GM23338 (cell line): Measurements from ENCODE around the gene GAREM2. TPM values are rescaled to one million over a fixed set of nuclear protein-coding genes. Genes with fewer than 3 reads are reported as not detected.

Experiments used
- ATAC-seq: fragments of 200-7000 bp; cut with Tn5 transposase; 3 replicates; pipeline ENCODE4 v1.9.1; 2020
- DNase-seq: peaks from one replicate; pipeline ENCODE4 v3.0.0-alpha.2; 2015; ENCODE audit warnings: low spot score
- H2AFZ ChIP-seq: fragments of 200-600 bp; sonication (generic); 2 replicates; pipeline ENCODE4 v1.8.0; 2016; ENCODE audit warnings: antibody characterized with exemption, mild to moderate bottlenecking, moderate library complexity
- H3F3A ChIP-seq: fragments of 200-600 bp; sonication (generic); replicated peaks from 2 replicates; pipeline ENCODE4 v1.8.0; 2017; ENCODE audit warnings: antibody characterized with exemption, mixed run types, low read depth
- H3K27ac ChIP-seq: fragments of 200-600 bp; sonication (generic); 2 replicates; pipeline ENCODE4 v1.6.1; 2016; ENCODE audit warnings: low read depth
- H3K27me3 ChIP-seq: fragments of 200-600 bp; sonication (generic); 2 replicates; pipeline ENCODE4 v1.8.0; 2016; ENCODE audit warnings: mild to moderate bottlenecking, mixed run types, moderate library complexity; ENCODE audit not compliant: insufficient read depth
- H3K36me3 ChIP-seq: fragments of 200-600 bp; sonication (generic); 2 replicates; pipeline ENCODE4 v1.8.0; 2016; ENCODE audit warnings: mild to moderate bottlenecking; ENCODE audit not compliant: insufficient read depth
- H3K4me1 ChIP-seq: fragments of 200-600 bp; sonication (generic); 2 replicates; pipeline ENCODE4 v1.8.0; 2016; ENCODE audit warnings: mild to moderate bottlenecking, moderate library complexity; ENCODE audit not compliant: insufficient read depth
- H3K4me2 ChIP-seq: fragments of 200-600 bp; sonication (generic); 2 replicates; pipeline ENCODE4 v1.7.1; 2017; ENCODE audit warnings: mixed run types
- H3K4me3 ChIP-seq: fragments of 200-600 bp; sonication (generic); 2 replicates; pipeline ENCODE4 v1.6.1; 2016; ENCODE audit warnings: mixed run types
- H3K79me2 ChIP-seq: fragments of 200-600 bp; sonication (generic); replicated peaks from 2 replicates; pipeline ENCODE4 v1.8.0; 2017; ENCODE audit warnings: mild to moderate bottlenecking; ENCODE audit not compliant: insufficient read depth
- H3K9me2 ChIP-seq: fragments of 200-600 bp; sonication (generic); 2 replicates; pipeline ENCODE4 v1.8.0; 2017; ENCODE audit not compliant: insufficient read depth
- H4K20me1 ChIP-seq: fragments of 200-600 bp; sonication (generic); replicated peaks from 2 replicates; pipeline ENCODE4 v1.8.0; 2017; ENCODE audit warnings: mild to moderate bottlenecking; ENCODE audit not compliant: insufficient read depth
- H3K27ac Mint-ChIP-seq: 2 replicates; pipeline ENCODE4 v1.8.0; 2020; ENCODE audit warnings: inconsistent platforms, mild to moderate bottlenecking, moderate library complexity, mixed read lengths
- H3K27me3 Mint-ChIP-seq: 3 replicates; pipeline ENCODE4 v1.8.0; 2022; ENCODE audit warnings: low read depth, mild to moderate bottlenecking, moderate library complexity, mixed read lengths, inconsistent platforms; ENCODE audit not compliant: insufficient read depth, poor library complexity
- H3K36me3 Mint-ChIP-seq: 3 replicates; pipeline ENCODE4 v1.8.0; 2021; ENCODE audit warnings: low read depth, mild to moderate bottlenecking, inconsistent platforms, moderate library complexity, mixed read lengths
- H3K4me1 Mint-ChIP-seq: 3 replicates; pipeline ENCODE4 v1.8.0; 2020; ENCODE audit warnings: mild to moderate bottlenecking, inconsistent platforms, mixed read lengths
- H3K4me3 Mint-ChIP-seq: 3 replicates; pipeline ENCODE4 v1.8.0; 2021; ENCODE audit warnings: moderate library complexity, mild to moderate bottlenecking, inconsistent platforms, mixed read lengths
- H3K9me3 Mint-ChIP-seq: 3 replicates; pipeline ENCODE4 v1.8.0; 2020; ENCODE audit warnings: moderate library complexity, mild to moderate bottlenecking, inconsistent platforms, mixed read lengths
- EZH2phosphoT487 ChIP-seq: fragments of 200-600 bp; sonication (generic); IDR thresholded peaks from one replicate; pipeline ENCODE4 v1.8.1; 2018; ENCODE audit warnings: antibody characterized with exemption; ENCODE audit not compliant: unreplicated experiment
- polyA plus RNA-seq: library from polyadenylated mRNA; unstranded; fragments of >200 nt; fragmentation: Nextera tagmentation; extraction: Ambion mirVana; gene quantifications from 2 replicates; pipeline ENCODE4 v1.2.1, GENCODE V29; 2016
- total RNA-seq: library from RNA; depleted of rRNA; stranded (reverse); fragments of >200 nt; shearing (Covaris generic); gene quantifications from 2 replicates; pipeline ENCODE4 v1.2.3, GENCODE V29; 2014
- TF ChIP-seq, protein P1 (sequence below): IDR thresholded peaks from 2 replicates; pipeline ENCODE4 v1.6.1; 2016; ENCODE audit warnings: antibody characterized with exemption
- TF ChIP-seq, protein P2 (sequence below): IDR thresholded peaks from one replicate; pipeline ENCODE4 v1.6.1; 2018; ENCODE audit warnings: antibody characterized with exemption; ENCODE audit not compliant: unreplicated experiment

The GAREM2 gene
- total and polyA plus RNA-seq, 2 experiments from 2014 or later: 3.8 to 23.8 TPM

DNA sequence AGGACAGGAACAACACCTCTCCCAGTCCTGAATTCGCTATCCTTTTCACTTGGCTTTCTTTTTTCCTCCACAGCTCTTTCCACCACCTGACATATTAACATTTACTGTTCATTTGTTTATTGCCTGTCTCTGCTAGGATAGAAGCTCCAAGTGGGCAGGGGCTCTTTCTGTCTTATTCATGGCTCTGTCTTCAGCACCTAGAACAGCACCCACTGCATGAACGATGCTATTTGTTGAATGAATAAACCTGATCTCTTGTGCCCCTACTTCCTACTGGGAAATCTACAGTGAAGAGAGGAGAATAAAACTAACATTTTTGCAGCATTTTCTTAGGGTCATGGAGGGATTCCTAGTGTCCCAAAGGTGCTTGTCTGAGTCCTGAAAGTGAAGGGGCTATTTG is 24.4 kb upstream of the GAREM2 start:
- no peak overlapping the region for H2AFZ ChIP-seq
- no peak overlapping the region for H3K4me3 ChIP-seq
- TF ChIP-seq, protein P1, sequence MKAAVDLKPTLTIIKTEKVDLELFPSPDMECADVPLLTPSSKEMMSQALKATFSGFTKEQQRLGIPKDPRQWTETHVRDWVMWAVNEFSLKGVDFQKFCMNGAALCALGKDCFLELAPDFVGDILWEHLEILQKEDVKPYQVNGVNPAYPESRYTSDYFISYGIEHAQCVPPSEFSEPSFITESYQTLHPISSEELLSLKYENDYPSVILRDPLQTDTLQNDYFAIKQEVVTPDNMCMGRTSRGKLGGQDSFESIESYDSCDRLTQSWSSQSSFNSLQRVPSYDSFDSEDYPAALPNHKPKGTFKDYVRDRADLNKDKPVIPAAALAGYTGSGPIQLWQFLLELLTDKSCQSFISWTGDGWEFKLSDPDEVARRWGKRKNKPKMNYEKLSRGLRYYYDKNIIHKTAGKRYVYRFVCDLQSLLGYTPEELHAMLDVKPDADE: no peak
- TF ChIP-seq, protein P2, sequence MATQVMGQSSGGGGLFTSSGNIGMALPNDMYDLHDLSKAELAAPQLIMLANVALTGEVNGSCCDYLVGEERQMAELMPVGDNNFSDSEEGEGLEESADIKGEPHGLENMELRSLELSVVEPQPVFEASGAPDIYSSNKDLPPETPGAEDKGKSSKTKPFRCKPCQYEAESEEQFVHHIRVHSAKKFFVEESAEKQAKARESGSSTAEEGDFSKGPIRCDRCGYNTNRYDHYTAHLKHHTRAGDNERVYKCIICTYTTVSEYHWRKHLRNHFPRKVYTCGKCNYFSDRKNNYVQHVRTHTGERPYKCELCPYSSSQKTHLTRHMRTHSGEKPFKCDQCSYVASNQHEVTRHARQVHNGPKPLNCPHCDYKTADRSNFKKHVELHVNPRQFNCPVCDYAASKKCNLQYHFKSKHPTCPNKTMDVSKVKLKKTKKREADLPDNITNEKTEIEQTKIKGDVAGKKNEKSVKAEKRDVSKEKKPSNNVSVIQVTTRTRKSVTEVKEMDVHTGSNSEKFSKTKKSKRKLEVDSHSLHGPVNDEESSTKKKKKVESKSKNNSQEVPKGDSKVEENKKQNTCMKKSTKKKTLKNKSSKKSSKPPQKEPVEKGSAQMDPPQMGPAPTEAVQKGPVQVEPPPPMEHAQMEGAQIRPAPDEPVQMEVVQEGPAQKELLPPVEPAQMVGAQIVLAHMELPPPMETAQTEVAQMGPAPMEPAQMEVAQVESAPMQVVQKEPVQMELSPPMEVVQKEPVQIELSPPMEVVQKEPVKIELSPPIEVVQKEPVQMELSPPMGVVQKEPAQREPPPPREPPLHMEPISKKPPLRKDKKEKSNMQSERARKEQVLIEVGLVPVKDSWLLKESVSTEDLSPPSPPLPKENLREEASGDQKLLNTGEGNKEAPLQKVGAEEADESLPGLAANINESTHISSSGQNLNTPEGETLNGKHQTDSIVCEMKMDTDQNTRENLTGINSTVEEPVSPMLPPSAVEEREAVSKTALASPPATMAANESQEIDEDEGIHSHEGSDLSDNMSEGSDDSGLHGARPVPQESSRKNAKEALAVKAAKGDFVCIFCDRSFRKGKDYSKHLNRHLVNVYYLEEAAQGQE: peak; percentile 74
- Mint-ChIP-seq H3K27ac (no peak overlapping the region), H3K36me3 (no peaks in the 10 kb centered on the region), H3K4me3 (no peak overlapping the region), H3K4me1 (peaks cover 3% of the 10 kb centered on the region; the same call in 1 of the 3 replicates), H3K9me3 (no peaks in the 10 kb centered on the region), H3K27me3 (peaks cover 8% of the 10 kb centered on the region)
- H3K4me2 ChIP-seq: no peak overlapping the region
- H3K27ac ChIP-seq: no peak overlapping the region
- H3K36me3 ChIP-seq: no peaks in the 10 kb centered on the region
- DNase-seq: peak; percentile 53
- H3K27me3 ChIP-seq: no peaks in the 10 kb centered on the region
- H3K9me2 ChIP-seq: no peaks in the 10 kb centered on the region
- no peaks in the 10 kb centered on the region for H4K20me1 ChIP-seq
- 0 out of 2 replicates have a peak, but pooled peaks cover 9% of the 10 kb centered on the region for H3F3A ChIP-seq
- peak; percentile 52 for ATAC-seq
- no peaks in the 10 kb centered on the region for H3K79me2 ChIP-seq
- no peaks in the 10 kb centered on the region for H3K4me1 ChIP-seq

DNA sequence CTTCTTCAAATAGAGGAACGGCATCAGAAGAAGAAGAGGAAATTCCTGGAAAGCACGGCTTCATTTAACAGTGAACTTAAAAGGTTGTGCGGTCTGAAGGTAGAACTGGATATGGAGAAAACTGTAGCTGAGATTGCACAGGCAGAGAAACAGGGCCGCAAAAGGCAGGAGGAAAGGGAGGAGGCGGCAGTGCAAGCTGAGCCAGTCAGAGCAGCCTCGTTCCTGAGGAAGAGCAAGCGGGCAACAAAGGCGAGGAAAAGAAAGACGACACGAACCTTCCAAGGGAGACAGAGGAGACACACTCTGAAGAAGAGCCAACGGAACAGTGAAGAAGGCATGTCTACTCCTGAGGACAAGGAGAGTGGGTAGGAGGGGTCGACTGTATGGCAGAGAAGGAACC is 22.6 kb upstream of the GAREM2 start:
- Mint-ChIP-seq H3K9me3 (no peaks in the 10 kb centered on the region), H3K4me3 (no peak overlapping the region), H3K36me3 (no peaks in the 10 kb centered on the region), H3K27ac (no peak overlapping the region), H3K27me3 (peaks cover 5% of the 10 kb centered on the region), H3K4me1 (no peaks in the 10 kb centered on the region)
- DNase-seq (no peak), ATAC-seq (no peak)
- Histone ChIP-seq H3K4me1 (no peaks in the 10 kb centered on the region), H3K9me2 (no peaks in the 10 kb centered on the region), H2AFZ (peak overlapping the region; percentile 78; the same call in 1 of the 2 replicates), H4K20me1 (no peaks in the 10 kb centered on the region), H3K27me3 (no peaks in the 10 kb centered on the region), H3K36me3 (no peaks in the 10 kb centered on the region), H3F3A (no peaks in the 10 kb centered on the region), H3K4me3 (no peak overlapping the region), H3K4me2 (no peak overlapping the region), H3K79me2 (no peaks in the 10 kb centered on the region), H3K27ac (no peak overlapping the region)
- TF ChIP-seq, protein P1: no peak

DNA sequence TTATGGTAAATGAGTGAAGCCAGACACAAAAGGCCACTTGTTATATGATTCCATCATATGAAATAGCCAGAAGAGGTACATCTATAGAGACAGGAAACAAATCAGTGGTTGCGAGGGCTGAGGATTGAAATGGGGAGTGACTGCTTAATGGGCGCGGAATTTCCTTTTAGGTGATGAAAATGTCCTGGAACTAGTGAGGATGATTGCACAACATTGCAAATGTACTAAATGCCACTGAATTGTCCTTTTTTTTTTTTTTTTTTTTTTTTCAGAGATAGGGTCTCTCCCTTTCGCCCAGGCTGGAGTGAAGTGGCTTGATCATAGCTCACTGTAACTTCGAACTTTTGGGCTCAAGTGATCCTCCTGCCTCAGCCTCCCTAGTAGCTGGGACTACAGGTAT is 15.3 kb upstream of the GAREM2 start:
- H3K4me1 Mint-ChIP-seq: no peaks in the 10 kb centered on the region
- no peak overlapping the region for H3K4me3 Mint-ChIP-seq
- H3F3A ChIP-seq: no peaks in the 10 kb centered on the region
- no peak for DNase-seq
- no peaks in the 10 kb centered on the region for H3K79me2 ChIP-seq
- no peaks in the 10 kb centered on the region for H3K27me3 ChIP-seq
- H3K4me1 ChIP-seq: no peaks in the 10 kb centered on the region
- H3K36me3 ChIP-seq: no peaks in the 10 kb centered on the region
- no peak overlapping the region for H2AFZ ChIP-seq
- no peak overlapping the region for H3K27ac ChIP-seq
- H3K27me3 Mint-ChIP-seq: peaks cover 4% of the 10 kb centered on the region
- no peak overlapping the region for H3K4me3 ChIP-seq
- H3K9me3 Mint-ChIP-seq: peaks cover 4% of the 10 kb centered on the region; the same call in 1 of the 3 replicates
- H3K4me2 ChIP-seq: no peak overlapping the region
- H3K27ac Mint-ChIP-seq: no peak overlapping the region
- no peaks in the 10 kb centered on the region for H3K9me2 ChIP-seq
- H4K20me1 ChIP-seq: no peaks in the 10 kb centered on the region
- no peak for ATAC-seq
- no peaks in the 10 kb centered on the region; the same call in 2 of the 3 replicates for H3K36me3 Mint-ChIP-seq
- TF ChIP-seq EZH2phosphoT487: no peak
- TF ChIP-seq, protein P2: no peak
